HG03135 (cell line): ENCODE measurements around the gene E2F1.

Experiments
- ATAC-seq: cut with Tn5 transposase; IDR thresholded peaks from one replicate; pipeline ENCODE4 v1.9.1; 2021; ENCODE audit warnings: mild to moderate bottlenecking, moderate library complexity; ENCODE audit not compliant: unreplicated experiment

E2F1 gene

DNA sequence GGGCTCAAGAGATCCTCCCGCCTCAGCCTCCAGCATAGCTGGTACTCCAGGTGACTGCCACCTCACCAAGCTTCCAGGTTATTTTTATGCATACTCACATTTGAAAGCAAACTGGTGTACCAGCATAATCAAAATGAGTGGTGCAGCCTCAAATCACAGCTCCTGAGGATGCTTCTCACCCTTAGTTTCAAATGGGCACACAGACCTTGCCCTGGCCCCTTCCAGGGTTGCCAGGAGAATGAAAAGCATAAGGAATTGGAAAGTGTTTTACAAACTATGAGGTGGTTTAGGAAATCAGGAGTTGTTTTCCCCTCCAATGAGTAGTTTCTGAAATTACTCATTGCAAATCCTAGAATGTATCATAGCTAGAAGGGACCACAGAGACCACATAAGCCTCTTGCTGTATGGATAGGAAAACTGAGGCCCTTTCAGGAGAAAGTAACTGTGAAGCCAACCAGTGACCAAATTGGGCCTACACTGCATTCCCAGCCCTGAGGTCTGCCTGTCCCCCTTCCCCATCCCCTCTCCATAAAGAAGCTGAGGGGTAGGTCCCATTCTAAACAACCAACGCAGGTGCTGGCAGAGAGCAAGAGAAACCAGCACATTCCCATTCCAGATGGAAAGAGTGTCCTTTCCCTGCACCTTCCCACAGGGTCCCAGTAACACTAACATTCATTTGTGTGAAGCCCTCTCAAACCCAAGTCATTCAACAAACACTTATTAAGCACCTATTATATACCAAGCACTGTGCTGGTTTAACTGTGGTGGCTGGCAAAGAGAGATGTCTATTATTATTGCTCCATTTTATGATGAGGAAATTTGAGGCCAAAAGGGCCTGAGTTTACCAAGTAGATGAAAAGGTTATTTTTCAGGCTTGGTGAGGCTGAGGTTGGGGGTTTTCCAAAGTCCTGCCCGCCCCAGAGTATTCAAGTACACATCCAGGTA lies 2.1 kb upstream of the E2F1 start:
- no peak for ATAC-seq

- no peak for ATAC-seq
These were observed 1.3 kb upstream of the E2F1 start for GRCh38 chr20:33687370-33687915.

DNA sequence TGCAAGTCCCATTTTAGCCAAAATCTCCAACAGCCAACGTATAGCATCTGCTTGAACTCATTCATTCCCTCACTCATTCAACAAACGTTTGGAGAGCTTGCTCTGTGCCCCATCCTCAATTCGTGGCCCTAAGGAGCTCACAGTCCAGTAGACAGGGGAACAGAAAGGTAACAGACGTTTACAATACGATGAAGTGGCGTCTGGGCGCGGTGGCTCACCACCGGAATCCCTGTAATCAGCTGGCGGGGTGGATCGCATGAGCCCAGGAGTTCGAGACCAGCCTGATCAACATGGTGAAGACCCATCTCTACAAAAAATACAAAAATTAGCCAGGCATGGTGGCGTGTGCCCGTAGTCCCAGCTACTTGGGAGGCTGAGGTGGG lies 790 bp upstream of the E2F1 start:
- ATAC-seq: no peak

- peak; percentile 44 for ATAC-seq
These were observed 671 bp downstream of the E2F1 start for GRCh38 chr20:33685328-33686099.

- no peak for ATAC-seq
These were observed 1.5 kb downstream of the E2F1 start for GRCh38 chr20:33684533-33685327.

DNA sequence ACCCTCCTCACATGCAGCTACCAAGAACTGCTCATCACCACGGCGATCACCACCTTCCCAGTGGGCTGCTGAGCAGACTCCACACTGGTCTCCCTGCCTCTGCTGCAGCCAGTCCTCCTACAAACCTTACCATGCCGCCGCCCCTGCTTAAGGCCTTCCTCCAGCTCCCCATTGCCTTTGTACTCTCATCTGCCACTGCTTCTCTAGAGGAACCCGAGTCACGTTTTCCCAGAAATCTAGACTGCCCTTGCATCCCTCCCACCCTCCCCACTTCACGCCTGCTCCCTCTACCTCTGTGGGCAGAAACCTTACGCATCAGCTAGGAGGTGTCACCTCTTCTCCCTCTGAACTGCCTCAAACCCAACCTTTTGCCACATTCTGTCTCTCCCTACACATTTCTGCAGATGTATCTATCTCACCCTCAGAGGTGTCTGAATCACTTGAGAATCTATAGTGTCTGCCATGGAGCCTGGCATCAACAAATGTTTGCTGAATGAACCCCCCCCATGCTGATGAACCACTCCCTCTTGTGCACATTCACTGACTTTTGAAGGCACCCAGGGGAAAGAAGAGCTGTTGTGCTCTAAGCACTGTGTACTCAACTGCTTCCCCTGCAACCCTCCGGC lies 4.3 kb downstream of the E2F1 start:
- ATAC-seq: no peak

GRCh38 chr20:33681288-33681687 lies 4.9 kb downstream of the E2F1 start:
- no peak for ATAC-seq

DNA sequence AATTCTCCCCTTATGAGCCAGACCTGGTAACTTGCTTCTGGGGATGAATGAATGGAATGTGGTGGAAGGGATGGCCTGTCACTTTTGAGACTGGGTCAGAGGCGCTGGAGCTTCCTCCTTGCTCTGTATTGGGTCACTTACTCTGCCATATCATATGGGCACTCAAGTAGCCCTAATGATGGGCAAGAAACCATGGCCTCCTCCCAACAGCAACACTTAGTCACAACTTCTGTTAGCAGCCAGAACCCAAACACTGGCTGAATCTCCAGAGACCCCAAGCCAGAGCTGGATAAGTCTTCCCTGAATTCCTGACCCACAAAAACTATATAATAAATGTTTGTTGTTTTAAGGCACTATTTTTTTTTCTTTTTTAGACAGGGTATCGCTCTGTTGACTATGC lies 5.5 kb downstream of the E2F1 start:
- no peak for ATAC-seq

- ATAC-seq: peak; percentile 50
These were observed 6.3 kb downstream of the E2F1 start for GRCh38 chr20:33679758-33680485.

DNA sequence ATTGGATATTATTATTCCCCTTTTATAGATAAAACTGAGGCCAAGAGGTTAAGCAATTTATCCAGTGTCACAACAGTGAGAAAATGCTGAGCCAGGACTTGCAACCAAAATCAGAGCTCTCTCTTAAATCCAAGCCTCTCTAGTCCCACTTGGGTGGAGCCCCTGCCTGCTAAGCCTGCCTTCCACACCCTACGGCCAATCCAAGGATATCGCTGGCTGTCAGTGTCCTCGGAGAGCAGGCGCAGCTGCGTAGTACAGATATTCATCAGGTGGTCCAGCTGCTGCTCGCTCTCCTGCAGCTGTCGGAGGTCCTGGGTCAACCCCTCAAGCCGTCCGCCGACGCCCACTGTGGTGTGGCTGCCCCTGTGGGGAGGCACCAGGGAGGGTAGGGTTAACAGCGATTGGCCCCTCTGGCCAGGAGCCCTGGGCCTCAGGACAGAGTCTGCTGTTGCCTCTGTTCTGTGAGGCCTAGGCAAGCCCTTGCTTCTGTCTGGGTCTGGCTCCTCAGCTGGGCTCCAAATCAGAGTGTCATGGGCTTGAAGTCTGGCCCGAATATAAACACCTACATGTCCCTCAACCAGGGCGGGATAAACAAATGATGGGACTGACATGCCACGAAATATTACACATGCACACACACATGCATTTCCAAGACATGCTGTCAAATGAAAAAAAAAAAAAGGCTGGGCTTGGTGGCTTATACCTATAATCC lies 8.0 kb downstream of the E2F1 start:
- ATAC-seq: no peak

- no peak for ATAC-seq
These were observed 9.2 kb downstream of the E2F1 start for GRCh38 chr20:33676652-33677645.

DNA sequence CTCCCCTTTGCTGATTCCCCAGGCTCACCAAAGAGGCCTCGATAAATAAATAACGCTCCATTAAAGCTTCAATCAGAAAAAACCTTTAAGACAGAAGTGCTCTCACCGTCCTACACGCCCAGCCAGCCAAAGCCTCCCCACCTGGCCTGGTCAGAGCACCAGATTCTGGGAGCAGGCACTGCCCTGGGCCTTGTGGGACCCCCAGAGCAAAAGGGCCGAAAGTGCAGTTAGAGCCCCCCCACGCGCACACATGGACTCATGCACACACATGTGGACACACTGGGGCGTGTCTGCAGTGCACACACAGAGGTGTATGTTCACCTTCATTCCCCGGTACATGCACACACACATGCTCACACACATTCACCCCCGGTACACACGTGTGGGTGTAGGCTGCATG lies 10.1 kb downstream of the E2F1 start:
- ATAC-seq: no peak

DNA sequence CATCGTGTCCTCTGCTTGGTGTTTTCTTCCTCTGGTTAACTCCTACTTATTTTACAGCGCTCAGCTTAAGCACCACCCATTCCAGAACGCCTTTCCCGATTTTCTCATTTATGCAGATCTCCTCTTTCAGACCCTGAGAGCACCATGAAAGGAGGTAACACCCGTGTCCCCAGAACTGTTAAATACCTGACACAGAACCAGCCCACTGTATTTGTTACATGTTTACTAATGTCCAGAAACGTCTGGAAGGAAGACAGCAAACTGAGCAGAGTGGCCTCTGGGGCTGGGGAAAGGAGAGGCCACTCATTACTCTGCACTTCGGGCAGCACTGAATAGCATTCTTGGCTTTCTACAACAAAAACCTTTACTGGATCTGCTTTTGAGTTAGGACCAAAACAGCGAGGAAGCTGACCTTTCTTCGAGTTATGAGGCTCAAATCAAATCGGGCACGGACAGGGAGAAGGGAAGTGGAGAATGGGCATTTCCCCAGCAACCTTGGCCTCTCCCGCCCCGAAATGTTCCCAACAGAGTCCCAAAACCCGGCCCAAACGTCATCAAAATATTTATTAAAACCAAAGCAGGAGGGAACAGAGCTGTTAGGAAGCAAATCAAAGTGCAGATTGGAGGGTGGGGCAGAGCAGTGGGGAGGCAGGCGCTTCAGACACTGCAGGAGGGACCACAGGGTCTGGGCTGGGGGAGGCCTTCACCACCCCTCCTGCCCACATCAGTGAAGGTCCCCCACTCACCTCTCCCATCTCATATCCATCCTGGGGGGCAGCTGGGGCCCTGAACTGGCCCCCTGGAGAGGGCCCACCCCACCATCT lies 10.8 kb downstream of the E2F1 start:
- ATAC-seq: no peak

DNA sequence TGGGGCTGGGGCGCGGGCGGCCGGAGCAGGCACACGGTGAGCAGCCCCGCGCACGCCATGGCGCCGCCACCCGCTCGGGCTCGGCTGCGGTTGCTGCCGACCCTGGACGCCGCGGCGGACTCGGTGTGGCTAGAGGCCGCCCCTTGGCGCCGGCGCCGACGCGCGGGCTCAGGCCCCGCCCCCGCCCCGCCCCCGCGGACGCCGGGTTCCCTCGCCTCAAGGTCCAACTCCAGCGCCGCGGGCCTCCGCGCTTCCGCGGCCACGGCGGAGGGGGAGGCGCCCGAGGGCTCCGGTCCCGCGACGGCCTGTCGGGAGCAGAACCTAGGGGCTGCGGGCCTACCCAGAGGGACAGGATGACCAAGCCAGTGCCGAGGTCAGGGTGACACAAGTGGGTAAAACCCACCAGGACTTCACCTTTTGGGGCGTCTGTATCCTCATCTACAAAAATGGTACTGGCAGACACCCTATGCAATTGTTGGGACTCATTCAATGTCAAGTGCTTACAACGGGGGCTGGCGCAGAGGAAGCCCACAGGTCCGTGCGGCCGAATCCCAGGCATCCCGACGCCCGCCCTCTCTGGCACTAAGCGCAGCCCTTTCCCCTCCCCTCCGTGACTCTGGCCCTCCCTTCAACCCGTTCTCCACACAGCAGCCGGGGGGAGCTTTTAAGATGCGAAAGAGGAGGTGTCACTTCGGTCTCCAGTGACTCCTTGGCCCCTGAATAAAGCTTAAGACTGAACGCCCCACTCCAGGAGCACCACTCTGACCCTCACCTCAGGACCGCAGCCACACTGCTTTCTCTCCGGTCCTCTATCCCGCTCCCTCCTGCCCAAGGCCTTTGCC lies 11.7 kb downstream of the E2F1 start, which contains the start of gene NECAB3:
NECAB3 (minus strand) TSS at position 135 of the 842 bp plus-strand sequence; CDS start at position 59, 76 bp downstream.
- peak; percentile 42 for ATAC-seq

DNA sequence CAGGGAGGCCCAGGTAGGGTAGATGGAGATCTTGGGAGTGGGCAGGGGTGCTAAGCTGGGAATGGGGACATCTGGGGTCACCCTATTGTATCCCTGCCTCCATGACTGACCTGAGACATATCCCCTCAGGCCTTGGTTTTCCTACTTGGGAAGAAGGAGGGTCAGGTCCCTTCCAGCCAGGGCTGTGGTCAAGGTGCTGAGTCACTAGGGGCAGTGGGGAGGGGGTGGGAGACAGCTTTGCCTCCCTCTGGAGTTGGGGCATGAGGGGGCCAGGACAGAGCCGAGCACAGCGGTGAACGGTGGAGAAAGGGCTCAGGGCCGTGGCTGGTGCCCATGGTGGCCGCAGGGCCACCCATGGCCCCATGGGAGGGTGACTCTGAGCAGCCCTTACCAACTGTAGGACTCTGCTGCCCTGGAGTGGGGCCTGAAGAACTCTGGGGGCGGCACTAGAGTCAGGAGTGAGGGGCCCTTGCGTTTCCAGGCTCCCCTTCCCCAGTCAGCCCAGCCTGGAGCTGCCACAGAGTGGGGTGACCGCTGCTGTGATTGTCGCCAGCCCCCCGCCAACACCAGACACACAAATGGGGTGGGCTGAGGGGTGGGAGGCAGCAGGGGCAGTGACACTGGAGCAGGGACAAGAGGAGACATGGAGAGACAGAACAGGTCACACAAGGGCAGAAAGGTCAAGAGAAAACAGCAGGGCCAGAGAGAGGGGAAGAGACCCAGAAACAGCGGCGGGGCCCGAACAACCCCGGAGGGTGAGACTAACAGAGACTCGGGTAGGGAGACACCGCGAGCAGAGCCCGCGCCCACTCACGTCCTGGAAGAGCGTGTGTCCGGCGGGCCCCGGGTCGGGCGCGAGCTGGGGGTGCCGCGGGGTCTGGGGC lies 12.5 kb downstream of the E2F1 start:
- ATAC-seq: peak; percentile 25
